HG02870 (cell line): Measurements from ENCODE around the gene ZKSCAN4.

Experiments used
- ATAC-seq: cut with Tn5 transposase; IDR thresholded peaks from one replicate; pipeline ENCODE4 v1.9.1; 2021; ENCODE audit warnings: mild to moderate bottlenecking, moderate library complexity; ENCODE audit not compliant: unreplicated experiment

Gene ZKSCAN4

GRCh38 chr6:28252009-28252975 lies at the start of gene ZKSCAN4:
TSS of gene ZKSCAN4 (minus strand) at chr6:28252269. CDS start at chr6:28251980, 289 bp downstream.
- ATAC-seq, result peak; percentile 78

- no peak for ATAC-seq
Observed at GRCh38 chr6:28296520-28297060, 44.5 kb upstream of the ZKSCAN4 start.

- ATAC-seq, result no peak
Observed at GRCh38 chr6:28295326-28295725, 43.3 kb upstream of the ZKSCAN4 start.

- no peak for ATAC-seq
Observed at GRCh38 chr6:28291573-28291972, 39.5 kb upstream of the ZKSCAN4 start.

- ATAC-seq, result no peak
Observed at GRCh38 chr6:28282926-28283325, 30.9 kb upstream of the ZKSCAN4 start.

- peak; percentile 74 for ATAC-seq
Observed at GRCh38 chr6:28281288-28282064, 29.4 kb upstream of the ZKSCAN4 start, which contains the start of gene PGBD1. TSS of gene PGBD1 (plus strand) at chr6:28281572. CDS start at chr6:28283814, 2,242 bp downstream.

- ATAC-seq, result no peak
Observed at GRCh38 chr6:28280595-28281287, 28.7 kb upstream of the ZKSCAN4 start.

- no peak for ATAC-seq
Observed at GRCh38 chr6:28277746-28278145, 25.7 kb upstream of the ZKSCAN4 start.

GRCh38 chr6:28274888-28275287 lies 22.8 kb upstream of the ZKSCAN4 start:
- ATAC-seq, result no peak

GRCh38 chr6:28269492-28269891 lies 17.4 kb upstream of the ZKSCAN4 start:
- ATAC-seq, result no peak

- ATAC-seq, result no peak
Observed at GRCh38 chr6:28267695-28268059, 15.6 kb upstream of the ZKSCAN4 start.

GRCh38 chr6:28266962-28267694 lies 15.1 kb upstream of the ZKSCAN4 start, which contains the start of gene ZSCAN26:
TSS of gene ZSCAN26 (plus strand) at chr6:28267143. CDS start at chr6:28271920, 4,777 bp downstream.
- peak; percentile 92 for ATAC-seq

GRCh38 chr6:28266563-28266961 lies 14.5 kb upstream of the ZKSCAN4 start:
- no peak for ATAC-seq

GRCh38 chr6:28264834-28265401 lies 12.8 kb upstream of the ZKSCAN4 start:
- ATAC-seq, result no peak

- ATAC-seq, result no peak
Observed at GRCh38 chr6:28263922-28264321, 11.9 kb upstream of the ZKSCAN4 start.

GRCh38 chr6:28258877-28259777 lies 7.1 kb upstream of the ZKSCAN4 start, which contains the start of gene NKAPL:
TSS of gene NKAPL (plus strand) at chr6:28259297. CDS start at chr6:28259372, 75 bp downstream.
- ATAC-seq, result no peak

GRCh38 chr6:28257042-28257441 lies 5.0 kb upstream of the ZKSCAN4 start:
- no peak for ATAC-seq

GRCh38 chr6:28254121-28254519 lies 2.1 kb upstream of the ZKSCAN4 start:
- ATAC-seq, result no peak

- ATAC-seq, result peak; percentile 39
Observed at GRCh38 chr6:28251661-28252008, 434 bp downstream of the ZKSCAN4 start.
